Measurements from ENCODE around the gene OPTC.

Gene OPTC

DNA sequence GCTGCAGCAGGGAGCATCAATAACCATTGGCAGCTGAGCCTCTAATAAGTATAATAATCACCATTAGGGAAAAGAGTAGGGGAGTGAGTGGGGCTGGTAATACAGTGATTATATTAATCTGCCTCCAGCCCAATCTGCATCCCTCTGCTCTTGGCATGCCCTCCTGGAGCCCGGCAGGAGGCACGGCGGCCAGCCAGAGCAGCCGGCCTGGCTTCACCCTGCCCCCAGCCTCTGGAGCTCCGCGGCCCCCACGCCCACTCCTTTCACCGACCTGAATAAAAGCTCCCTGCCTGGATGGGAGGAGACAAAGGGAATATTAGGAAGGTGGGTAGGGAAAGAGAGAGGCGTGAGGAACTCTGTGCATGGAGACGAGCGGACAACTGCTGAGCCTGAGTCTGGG, 28.3 kb downstream of the OPTC start:
- TF ChIP-seq, protein P1, sequence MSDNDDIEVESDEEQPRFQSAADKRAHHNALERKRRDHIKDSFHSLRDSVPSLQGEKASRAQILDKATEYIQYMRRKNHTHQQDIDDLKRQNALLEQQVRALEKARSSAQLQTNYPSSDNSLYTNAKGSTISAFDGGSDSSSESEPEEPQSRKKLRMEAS (IDR thresholded peaks at IDR 0.05), result 0 out of 2 replicates have a peak, but pooled peaks have one; percentile 11
- no peak for TF ChIP-seq USF1 (IDR thresholded peaks at IDR 0.05)
- peak; percentile 82 for TF ChIP-seq EGR1 (IDR thresholded peaks at IDR 0.05)
- TF ChIP-seq TCF12 (IDR thresholded peaks at IDR 0.05; ENCODE audit: low read depth), result no peak; the same call in 1 of the 2 replicates
- TF ChIP-seq YY1 (IDR thresholded peaks at IDR 0.05; ENCODE audit: low read depth), result no peak
- TF ChIP-seq ZBTB7A (IDR thresholded peaks at IDR 0.05; ENCODE audit: low read depth), result no peak
- no peak for TF ChIP-seq TAF1 (IDR thresholded peaks at IDR 0.05; ENCODE audit: low read depth)
- TF ChIP-seq REST (IDR thresholded peaks at IDR 0.05; ENCODE audit: low read depth), result no peak
- no peak for TF ChIP-seq TEAD4 (IDR thresholded peaks at IDR 0.05)
- TF ChIP-seq FOXM1 (IDR thresholded peaks at IDR 0.05; ENCODE audit: borderline replicate concordance, low read depth), result no peak
- no peak for TF ChIP-seq CREB1 (IDR thresholded peaks at IDR 0.05; ENCODE audit: low read depth)
- peak; percentile 15; the same call in 1 of the 2 replicates for TF ChIP-seq EP300 (IDR thresholded peaks at IDR 0.05; ENCODE audit: borderline replicate concordance)
- TF ChIP-seq NFIC (IDR thresholded peaks at IDR 0.05), result peak; percentile 76
- TF ChIP-seq CEBPB (IDR thresholded peaks at IDR 0.05), result no peak
- TF ChIP-seq RAD21 (IDR thresholded peaks at IDR 0.05; ENCODE audit: low read depth), result no peak

DNA sequence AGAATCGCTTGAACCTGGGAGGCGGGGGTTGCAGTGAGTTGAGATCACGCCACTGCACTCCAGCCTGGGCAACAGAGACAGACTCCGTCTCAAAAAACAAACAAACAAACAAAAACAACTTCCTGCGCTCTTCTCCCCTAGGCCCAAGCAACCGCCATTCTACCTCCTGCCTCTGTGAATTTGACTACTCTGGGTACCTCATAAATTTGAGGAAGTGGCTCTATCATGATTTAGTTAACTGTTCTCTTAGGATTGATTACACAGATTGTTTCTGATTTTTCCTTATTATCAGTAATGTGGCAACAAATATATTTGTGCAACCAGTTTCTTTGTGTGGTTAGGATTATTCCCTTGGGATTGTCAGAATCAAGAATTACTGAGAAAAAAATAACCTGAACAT, 29.7 kb downstream of the OPTC start:
- no peak for TF ChIP-seq REST (IDR thresholded peaks at IDR 0.05; ENCODE audit: low read depth)
- no peak for TF ChIP-seq CREB1 (IDR thresholded peaks at IDR 0.05; ENCODE audit: low read depth)
- no peak for TF ChIP-seq NFIC (IDR thresholded peaks at IDR 0.05)
- TF ChIP-seq EGR1 (IDR thresholded peaks at IDR 0.05), result no peak
- TF ChIP-seq ZBTB7A (IDR thresholded peaks at IDR 0.05; ENCODE audit: low read depth), result no peak
- TF ChIP-seq, protein P1 (IDR thresholded peaks at IDR 0.05), result no peak
- no peak for TF ChIP-seq TCF12 (IDR thresholded peaks at IDR 0.05; ENCODE audit: low read depth)
- TF ChIP-seq TEAD4 (IDR thresholded peaks at IDR 0.05), result no peak
- TF ChIP-seq EP300 (IDR thresholded peaks at IDR 0.05; ENCODE audit: borderline replicate concordance), result no peak
- no peak for TF ChIP-seq YY1 (IDR thresholded peaks at IDR 0.05; ENCODE audit: low read depth)
- no peak for TF ChIP-seq USF1 (IDR thresholded peaks at IDR 0.05)
- TF ChIP-seq TAF1 (IDR thresholded peaks at IDR 0.05; ENCODE audit: low read depth), result no peak
- no peak for TF ChIP-seq FOXM1 (IDR thresholded peaks at IDR 0.05; ENCODE audit: borderline replicate concordance, low read depth)
- no peak for TF ChIP-seq CEBPB (IDR thresholded peaks at IDR 0.05)

GRCh38 chr1:203524152-203524551, 30.2 kb downstream of the OPTC start:
- TF ChIP-seq, protein P1 (IDR thresholded peaks at IDR 0.05), result no peak
- TF ChIP-seq TAF1 (IDR thresholded peaks at IDR 0.05; ENCODE audit: low read depth) (no peak), CEBPB (IDR thresholded peaks at IDR 0.05) (no peak), FOXM1 (IDR thresholded peaks at IDR 0.05; ENCODE audit: borderline replicate concordance, low read depth) (no peak), USF1 (IDR thresholded peaks at IDR 0.05) (no peak), NFIC (IDR thresholded peaks at IDR 0.05) (no peak)

DNA sequence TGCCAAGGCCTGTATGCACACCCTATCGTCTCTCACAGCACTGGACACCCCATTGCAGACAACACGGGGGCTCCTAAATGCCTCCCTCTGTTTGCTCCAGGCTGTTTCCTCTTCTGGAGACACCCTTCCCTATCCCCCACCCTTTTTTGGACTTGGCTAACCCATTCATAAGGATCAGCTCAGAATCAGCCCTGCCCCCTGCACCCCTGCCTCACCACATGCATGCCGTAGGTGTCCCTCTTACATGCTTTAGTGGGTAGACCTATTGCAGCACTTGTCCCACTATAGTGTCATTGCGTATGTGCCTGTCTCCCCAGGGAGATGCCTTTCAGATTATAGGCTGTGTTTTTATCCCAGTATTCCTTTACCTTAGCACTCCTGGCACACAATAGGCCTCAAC, 30.9 kb downstream of the OPTC start:
- TF ChIP-seq EP300 (IDR thresholded peaks at IDR 0.05; ENCODE audit: borderline replicate concordance) (no peak), NFIC (IDR thresholded peaks at IDR 0.05) (no peak), TEAD4 (IDR thresholded peaks at IDR 0.05) (no peak), FOXM1 (IDR thresholded peaks at IDR 0.05; ENCODE audit: borderline replicate concordance, low read depth) (no peak), ZBTB7A (IDR thresholded peaks at IDR 0.05; ENCODE audit: low read depth) (no peak), USF1 (IDR thresholded peaks at IDR 0.05) (no peak), CREB1 (IDR thresholded peaks at IDR 0.05; ENCODE audit: low read depth) (no peak)
- TF ChIP-seq, protein P1 (IDR thresholded peaks at IDR 0.05), result no peak

DNA sequence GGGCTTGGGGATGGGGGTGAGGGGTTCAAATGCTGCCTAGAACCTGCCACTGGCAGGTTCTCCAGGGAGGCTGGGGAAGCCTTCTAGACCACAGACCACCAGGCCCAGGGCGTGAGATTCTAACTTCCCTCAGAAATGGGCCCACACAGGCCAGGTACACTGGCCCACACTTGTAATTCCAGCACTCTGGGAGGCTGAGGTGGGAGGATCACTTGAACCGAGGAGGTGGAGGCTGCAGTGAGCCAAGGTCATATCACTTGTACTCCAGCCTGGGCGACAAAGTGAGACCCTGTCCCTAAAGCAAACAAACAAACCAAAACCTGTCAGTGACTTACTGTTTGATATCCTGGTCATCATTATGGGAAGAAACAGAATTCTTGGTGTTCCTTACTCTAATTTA, 31.7 kb downstream of the OPTC start:
- TF ChIP-seq CEBPB (IDR thresholded peaks at IDR 0.05) (no peak), TCF12 (IDR thresholded peaks at IDR 0.05; ENCODE audit: low read depth) (no peak), CREB1 (IDR thresholded peaks at IDR 0.05; ENCODE audit: low read depth) (no peak), EP300 (IDR thresholded peaks at IDR 0.05; ENCODE audit: borderline replicate concordance) (no peak), FOXM1 (IDR thresholded peaks at IDR 0.05; ENCODE audit: borderline replicate concordance, low read depth) (no peak), YY1 (IDR thresholded peaks at IDR 0.05; ENCODE audit: low read depth) (no peak), USF1 (IDR thresholded peaks at IDR 0.05) (no peak), TEAD4 (IDR thresholded peaks at IDR 0.05) (no peak), NFIC (IDR thresholded peaks at IDR 0.05) (no peak)
